ENCODE data around the gene RNASE13. TPM values are rescaled to one million over a fixed set of nuclear protein-coding genes. Genes with fewer than 3 reads are reported as not detected.

Gene RNASE13
- polyA plus RNA-seq, 1 of the 3 experiments (the other 2 are of a cell fraction) = not detected

DNA sequence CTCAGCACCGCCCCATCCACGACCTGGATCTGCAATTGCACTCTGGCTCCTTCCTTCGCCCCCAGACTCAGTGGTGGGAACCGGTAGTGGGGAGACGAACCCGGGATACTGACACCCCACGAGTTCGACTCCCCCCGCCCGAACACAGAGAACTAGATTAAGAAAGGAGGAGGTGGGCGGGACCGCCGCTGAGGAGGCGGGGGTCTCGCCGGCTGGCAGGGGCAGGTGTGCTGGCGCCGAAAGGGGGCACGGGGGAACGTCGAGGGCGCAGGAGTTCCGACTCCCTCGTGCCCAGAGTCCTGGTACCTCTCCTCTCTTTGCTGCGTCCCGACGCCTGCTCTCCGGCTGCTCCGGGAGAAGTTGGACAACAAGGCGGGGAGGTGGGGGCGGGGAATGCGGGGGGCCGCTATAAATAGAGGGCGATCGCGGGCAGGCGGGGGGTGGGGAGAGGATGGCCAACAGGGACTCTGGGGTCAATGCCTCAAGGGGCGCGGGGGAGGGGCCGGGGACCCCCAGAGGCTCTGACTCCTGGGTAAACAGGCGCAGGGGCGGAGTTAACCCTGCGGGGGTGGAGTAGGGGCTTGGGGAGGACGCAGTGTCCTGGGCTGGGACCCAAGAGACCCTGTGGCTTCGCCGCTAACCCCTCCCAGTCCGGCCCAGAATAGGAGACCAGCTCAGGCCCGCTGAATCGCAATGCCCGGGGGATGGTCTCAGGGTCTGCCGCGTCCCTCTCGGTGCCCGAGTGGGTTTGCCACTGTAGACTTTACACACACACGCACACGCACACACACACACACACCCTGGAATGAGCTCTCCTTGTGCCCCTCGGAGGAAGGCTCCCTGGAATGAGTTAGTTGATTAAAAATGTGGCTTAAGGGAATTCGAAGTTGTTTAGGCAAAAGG, 9.0 kb downstream of the RNASE13 start:
- Histone ChIP-seq H4K20me1 (ENCODE audit: insufficient read depth) (no peaks in the 10 kb centered on the region), H3K9me2 (no peaks in the 10 kb centered on the region), H2AFZ (ENCODE audit: low read depth) (peak overlapping the region; percentile 79), H3K36me3 (replicated peaks in 1 of 2; ENCODE audit: control insufficient read depth in 1 of 2, insufficient read depth in 2 of 2, low read length in 1 of 2) (no peaks in the 10 kb centered on the region), H3K4me3 (ENCODE audit: low read depth in 2 of 2, low read length in 1 of 2) (peak overlapping the region; percentile 56 to 68), H3K79me2 (ENCODE audit: insufficient read depth) (no peaks in the 10 kb centered on the region), H3K27me3 (ENCODE audit: insufficient read depth) (peaks cover 10% of the 10 kb centered on the region; the same call in 1 of the 2 replicates), H3K4me1 (ENCODE audit: control insufficient read depth in 1 of 2, insufficient read depth in 2 of 2, low read depth in 1 of 2, low read length in 1 of 2) (peaks cover 0 to 10% of the 10 kb centered on the region in 2 experiments; a peak in 1 of 4 replicates), H3K4me2 (peak overlapping the region; percentile 89), H3F3A (replicated peaks; ENCODE audit: insufficient read depth) (no peaks in the 10 kb centered on the region), H3K9ac (peak overlapping the region; percentile 31; the same call in 1 of the 2 replicates), H3K27ac (ENCODE audit: low read depth in 2 of 2, low read length in 1 of 2) (peak overlapping the region in 1 of 2 experiments; percentile 55; a peak in 1 of 4 replicates), H3K9me3 (no peaks in the 10 kb centered on the region)
- TF ChIP-seq RXRA (IDR thresholded peaks at IDR 0.05; ENCODE audit: borderline replicate concordance, low read depth) (no peak), RCOR1 (IDR thresholded peaks at IDR 0.05; ENCODE audit: low read length) (no peak), TCF12 (IDR thresholded peaks at IDR 0.05) (no peak), GABPA (IDR thresholded peaks at IDR 0.05; ENCODE audit: low read depth) (no peak), EP300 (IDR thresholded peaks at IDR 0.05; ENCODE audit: borderline replicate concordance in 1 of 2, low read depth in 1 of 2, low read length in 1 of 2) (no peak), MXI1 (IDR thresholded peaks at IDR 0.05; ENCODE audit: low read depth, low read length) (no peak)
- TF ChIP-seq, protein P1, sequence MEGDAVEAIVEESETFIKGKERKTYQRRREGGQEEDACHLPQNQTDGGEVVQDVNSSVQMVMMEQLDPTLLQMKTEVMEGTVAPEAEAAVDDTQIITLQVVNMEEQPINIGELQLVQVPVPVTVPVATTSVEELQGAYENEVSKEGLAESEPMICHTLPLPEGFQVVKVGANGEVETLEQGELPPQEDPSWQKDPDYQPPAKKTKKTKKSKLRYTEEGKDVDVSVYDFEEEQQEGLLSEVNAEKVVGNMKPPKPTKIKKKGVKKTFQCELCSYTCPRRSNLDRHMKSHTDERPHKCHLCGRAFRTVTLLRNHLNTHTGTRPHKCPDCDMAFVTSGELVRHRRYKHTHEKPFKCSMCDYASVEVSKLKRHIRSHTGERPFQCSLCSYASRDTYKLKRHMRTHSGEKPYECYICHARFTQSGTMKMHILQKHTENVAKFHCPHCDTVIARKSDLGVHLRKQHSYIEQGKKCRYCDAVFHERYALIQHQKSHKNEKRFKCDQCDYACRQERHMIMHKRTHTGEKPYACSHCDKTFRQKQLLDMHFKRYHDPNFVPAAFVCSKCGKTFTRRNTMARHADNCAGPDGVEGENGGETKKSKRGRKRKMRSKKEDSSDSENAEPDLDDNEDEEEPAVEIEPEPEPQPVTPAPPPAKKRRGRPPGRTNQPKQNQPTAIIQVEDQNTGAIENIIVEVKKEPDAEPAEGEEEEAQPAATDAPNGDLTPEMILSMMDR (IDR thresholded peaks at IDR 0.05) = no peak
- TF ChIP-seq, protein P2, sequence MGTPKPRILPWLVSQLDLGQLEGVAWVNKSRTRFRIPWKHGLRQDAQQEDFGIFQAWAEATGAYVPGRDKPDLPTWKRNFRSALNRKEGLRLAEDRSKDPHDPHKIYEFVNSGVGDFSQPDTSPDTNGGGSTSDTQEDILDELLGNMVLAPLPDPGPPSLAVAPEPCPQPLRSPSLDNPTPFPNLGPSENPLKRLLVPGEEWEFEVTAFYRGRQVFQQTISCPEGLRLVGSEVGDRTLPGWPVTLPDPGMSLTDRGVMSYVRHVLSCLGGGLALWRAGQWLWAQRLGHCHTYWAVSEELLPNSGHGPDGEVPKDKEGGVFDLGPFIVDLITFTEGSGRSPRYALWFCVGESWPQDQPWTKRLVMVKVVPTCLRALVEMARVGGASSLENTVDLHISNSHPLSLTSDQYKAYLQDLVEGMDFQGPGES (IDR thresholded peaks at IDR 0.05; ENCODE audit: low read depth, low read length) = no peak
- TF ChIP-seq, protein P3, sequence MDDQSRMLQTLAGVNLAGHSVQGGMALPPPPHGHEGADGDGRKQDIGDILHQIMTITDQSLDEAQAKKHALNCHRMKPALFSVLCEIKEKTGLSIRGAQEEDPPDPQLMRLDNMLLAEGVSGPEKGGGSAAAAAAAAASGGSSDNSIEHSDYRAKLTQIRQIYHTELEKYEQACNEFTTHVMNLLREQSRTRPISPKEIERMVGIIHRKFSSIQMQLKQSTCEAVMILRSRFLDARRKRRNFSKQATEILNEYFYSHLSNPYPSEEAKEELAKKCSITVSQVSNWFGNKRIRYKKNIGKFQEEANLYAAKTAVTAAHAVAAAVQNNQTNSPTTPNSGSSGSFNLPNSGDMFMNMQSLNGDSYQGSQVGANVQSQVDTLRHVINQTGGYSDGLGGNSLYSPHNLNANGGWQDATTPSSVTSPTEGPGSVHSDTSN (IDR thresholded peaks at IDR 0.05) = no peak
- WGBS (ENCODE audit: low lambda C conversion rate) = 24% methylated on average over 37 of the region's 58 CpGs
- CTCF ChIA-PET = interaction anchor here (0.7 to 18.2 kb wide), 10 partner anchors 8 to 489 kb away, joined by 3 to 555 read pairs (median 10); partner anchors contain the start of genes RNASE7, TMEM253 and ZNF219
- peak; percentile 63 for DNase-seq
- POLR2A ChIA-PET = interaction anchor here (1.2 kb wide), 1 partner anchor 11 kb away, joined by 4 read pairs; no protein-coding TSS in a partner anchor
